ENCODE data around the gene COMMD10.

- TF ChIP-seq CTCF (IDR thresholded peaks at IDR 0.05; ENCODE audit: low read depth, low read length) (no peak), MAX (IDR thresholded peaks at IDR 0.05; ENCODE audit: low read depth, low read length) (no peak), POLR2A (IDR thresholded peaks at IDR 0.05; ENCODE audit: extremely low read depth, insufficient read length) (no peak)
Observed at GRCh38 chr5:116130976-116131375, 46.2 kb downstream of the COMMD10 start.
